Mesenchymal stem cell (in vitro differentiated cells and primary cell): ENCODE measurements around the gene FOXN3.

ENCODE experiments used
- DNase-seq: peaks from one replicate; pipeline ENCODE4 v3.0.0-alpha.2; 2013
- H2AFZ ChIP-seq: one replicate; pipeline ENCODE4 v1.6.1; 2013; ENCODE audit warnings: low read depth, mild to moderate bottlenecking, control low read depth, inconsistent platforms, low read length, moderate library complexity
- H2AK5ac ChIP-seq: 2 replicates; pipeline ENCODE4 v1.6.1; 2013; ENCODE audit warnings: low read length, moderate library complexity, mild to moderate bottlenecking, inconsistent platforms; ENCODE audit not compliant: severe bottlenecking
- H2BK120ac ChIP-seq: one replicate; pipeline ENCODE4 v1.6.1; 2013; ENCODE audit warnings: low read depth, mild to moderate bottlenecking, inconsistent platforms, low read length, moderate library complexity
- H2BK12ac ChIP-seq, 2 experiments: one replicate each; pipeline ENCODE4 v1.6.1; 2013; ENCODE audit warnings: inconsistent platforms in 2 of 2, low read length in 2 of 2, mild to moderate bottlenecking in 2 of 2, moderate library complexity in 2 of 2, control low read depth in 1 of 2
- H2BK15ac ChIP-seq: one replicate; pipeline ENCODE4 v1.6.1; 2013; ENCODE audit warnings: mild to moderate bottlenecking, low read depth, inconsistent platforms; ENCODE audit not compliant: poor library complexity, severe bottlenecking
- H2BK5ac ChIP-seq: 2 replicates; pipeline ENCODE4 v1.6.1; 2013; ENCODE audit warnings: low read depth, mild to moderate bottlenecking, low read length, control low read depth, inconsistent platforms; ENCODE audit not compliant: poor library complexity, severe bottlenecking
- H3K14ac ChIP-seq, 2 experiments: one replicate each; pipeline ENCODE4 v1.6.1; 2013; ENCODE audit warnings: inconsistent platforms in 2 of 2, low read length in 2 of 2, control low read depth in 1 of 2, mild to moderate bottlenecking in 1 of 2, moderate library complexity in 1 of 2
- H3K18ac ChIP-seq, 2 experiments: one replicate each; pipeline ENCODE4 v1.6.1; 2013; ENCODE audit warnings: inconsistent platforms in 2 of 2, low read length in 2 of 2, control low read depth in 1 of 2, low read depth in 1 of 2, mild to moderate bottlenecking in 1 of 2
- H3K23ac ChIP-seq, 2 experiments: one replicate each; pipeline ENCODE4 v1.6.1; 2013; ENCODE audit warnings: inconsistent platforms in 2 of 2, low read length in 2 of 2, mild to moderate bottlenecking in 2 of 2, moderate library complexity in 2 of 2, control low read depth in 1 of 2
- H3K27ac ChIP-seq: 2 replicates; pipeline ENCODE4 v1.5.1; 2013; ENCODE audit warnings: mild to moderate bottlenecking, moderate library complexity, low read length, control low read depth, inconsistent platforms; ENCODE audit not compliant: poor library complexity, severe bottlenecking
- H3K27me3 ChIP-seq, 2 experiments: 2 replicates each; pipeline versions ENCODE4 v1.6.1 to v1.7.0; 2013; ENCODE audit warnings: low read length in 2 of 2, mild to moderate bottlenecking in 2 of 2, moderate library complexity in 2 of 2, control low read depth in 1 of 2, inconsistent platforms in 1 of 2; ENCODE audit not compliant: control insufficient read depth in 1 of 2, insufficient read depth in 1 of 2
- H3K36me3 ChIP-seq, 2 experiments: 2 replicates each; pipeline versions ENCODE4 v1.6.1 to v1.7.0; 2013; ENCODE audit warnings: low read length in 2 of 2, control low read depth in 1 of 2, inconsistent platforms in 1 of 2, low read depth in 1 of 2, mild to moderate bottlenecking in 1 of 2; ENCODE audit not compliant: insufficient read depth in 2 of 2, control insufficient read depth in 1 of 2
- H3K4ac ChIP-seq, 2 experiments: one replicate each; pipeline ENCODE4 v1.6.1; 2013; ENCODE audit warnings: inconsistent platforms in 2 of 2, low read length in 2 of 2, mild to moderate bottlenecking in 2 of 2, moderate library complexity in 2 of 2, control low read depth in 1 of 2, low read depth in 1 of 2
- H3K4me1 ChIP-seq: 2 replicates; pipeline ENCODE4 v1.6.1; 2013; ENCODE audit warnings: low read depth, low read length, control low read depth; ENCODE audit not compliant: control insufficient read depth, insufficient read depth
- H3K4me2 ChIP-seq: 2 replicates; pipeline ENCODE4 v1.6.1; 2013; ENCODE audit warnings: low read length, mild to moderate bottlenecking, inconsistent platforms; ENCODE audit not compliant: poor library complexity, severe bottlenecking
- H3K4me3 ChIP-seq, 2 experiments: 2 replicates each; pipeline versions ENCODE4 v1.5.1 to v1.7.0; 2013; ENCODE audit warnings: low read length in 2 of 2, mild to moderate bottlenecking in 2 of 2, control low read depth in 1 of 2, low read depth in 1 of 2; ENCODE audit not compliant: insufficient read depth in 1 of 2
- H3K79me1 ChIP-seq: replicated peaks from 2 replicates; pipeline ENCODE4 v1.6.1; 2013; ENCODE audit warnings: mild to moderate bottlenecking, control low read depth, low read length, inconsistent platforms; ENCODE audit not compliant: poor library complexity, severe bottlenecking
- H3K9ac ChIP-seq: 2 replicates; pipeline ENCODE4 v1.7.0; 2013; ENCODE audit warnings: mild to moderate bottlenecking, low read length, moderate library complexity
- H3K9me3 ChIP-seq: 2 replicates; pipeline ENCODE4 v1.7.0; 2013; ENCODE audit warnings: mild to moderate bottlenecking, low read length; ENCODE audit not compliant: control insufficient read depth
- H4K8ac ChIP-seq: one replicate; pipeline ENCODE4 v1.6.1; 2013; ENCODE audit warnings: inconsistent platforms, mild to moderate bottlenecking, low read length, moderate library complexity
- H4K91ac ChIP-seq: one replicate; pipeline ENCODE4 v1.6.1; 2013; ENCODE audit warnings: mild to moderate bottlenecking, low read length, inconsistent platforms
- WGBS: methylation state at CpG from one replicate; pipeline ENCODE4 v1.1.7; 2013; ENCODE audit warnings: mixed read lengths; 5-methylcytosine and 5-hydroxymethylcytosine counted together

FOXN3 gene

GRCh38 chr14:89458713-89459420 is 41.8 kb upstream of the FOXN3 start:
- Histone ChIP-seq H2BK15ac (no peak overlapping the region), H4K91ac (no peak overlapping the region), H3K27me3 (no peaks in the 10 kb centered on the region), H2AFZ (no peak overlapping the region), H3K4me3 (no peak overlapping the region), H3K9me3 (no peaks in the 10 kb centered on the region), H3K4me2 (no peak overlapping the region), H3K9ac (no peak overlapping the region), H3K14ac (no peak overlapping the region), H3K27ac (no peak overlapping the region), H3K36me3 (peaks cover 0 to 3% of the 10 kb centered on the region in 2 experiments), H3K4ac (no peak overlapping the region), H2AK5ac (no peak overlapping the region), H3K23ac (no peak overlapping the region), H4K8ac (no peak overlapping the region), H2BK5ac (no peak overlapping the region), H3K18ac (no peak overlapping the region), H2BK12ac (no peak overlapping the region), H3K4me1 (peaks cover 3% of the 10 kb centered on the region), H2BK120ac (no peak overlapping the region), H3K79me1 (peaks cover 13% of the 10 kb centered on the region)
- DNase-seq, result no peak
- WGBS, result 73% methylated on average over 5 of the region's 5 CpGs

GRCh38 chr14:89457007-89457406 is 40.0 kb upstream of the FOXN3 start:
- no peak overlapping the region for H3K27ac ChIP-seq
- no peak overlapping the region for H2BK120ac ChIP-seq
- H2AFZ ChIP-seq, result no peak overlapping the region
- H3K4me3 ChIP-seq, result no peak overlapping the region
- H3K14ac ChIP-seq, result no peak overlapping the region
- no peak overlapping the region for H3K4ac ChIP-seq
- H3K79me1 ChIP-seq, result peaks cover 16% of the 10 kb centered on the region
- peaks cover 0 to 7% of the 10 kb centered on the region in 2 experiments for H3K36me3 ChIP-seq
- peaks cover 3% of the 10 kb centered on the region for H3K4me1 ChIP-seq
- H4K8ac ChIP-seq, result no peak overlapping the region
- H2BK12ac ChIP-seq, result no peak overlapping the region
- no peak overlapping the region for H2AK5ac ChIP-seq
- H4K91ac ChIP-seq, result no peak overlapping the region
- H3K18ac ChIP-seq, result no peak overlapping the region
- no peaks in the 10 kb centered on the region for H3K9me3 ChIP-seq
- no peak overlapping the region for H3K23ac ChIP-seq
- H3K27me3 ChIP-seq, result no peaks in the 10 kb centered on the region
- no peak for DNase-seq
- no peak overlapping the region for H3K4me2 ChIP-seq
- WGBS, result 100% methylated on average over 5 of the region's 5 CpGs
- no peak overlapping the region for H2BK5ac ChIP-seq
- no peak overlapping the region for H2BK15ac ChIP-seq
- no peak overlapping the region for H3K9ac ChIP-seq

- Histone ChIP-seq H4K91ac (no peak overlapping the region), H3K36me3 (peaks cover 0 to 7% of the 10 kb centered on the region in 2 experiments), H3K4me1 (peaks cover 3% of the 10 kb centered on the region), H2AFZ (no peak overlapping the region), H3K14ac (peak overlapping the region in 1 of 2 experiments; percentile 74), H3K4me2 (no peak overlapping the region), H3K9me3 (no peaks in the 10 kb centered on the region), H2BK5ac (no peak overlapping the region), H4K8ac (no peak overlapping the region), H3K23ac (no peak overlapping the region), H3K18ac (no peak overlapping the region), H3K27ac (no peak overlapping the region), H3K27me3 (no peaks in the 10 kb centered on the region), H2BK15ac (no peak overlapping the region), H2AK5ac (peak overlapping the region; percentile 69), H3K4ac (no peak overlapping the region), H3K79me1 (peaks cover 18% of the 10 kb centered on the region), H2BK120ac (no peak overlapping the region), H2BK12ac (no peak overlapping the region), H3K9ac (no peak overlapping the region), H3K4me3 (no peak overlapping the region)
- 50% methylated on average over 9 of the region's 9 CpGs for WGBS
- DNase-seq, result no peak
Measured at GRCh38 chr14:89455412-89455811, 38.4 kb upstream of the FOXN3 start.

GRCh38 chr14:89454996-89455395 is 38.0 kb upstream of the FOXN3 start:
- Histone ChIP-seq H3K9me3 (no peaks in the 10 kb centered on the region), H4K91ac (no peak overlapping the region)
- 89% methylated on average over 10 of the region's 10 CpGs for WGBS

More at GRCh38 chr14:89454996-89455395, 38.0 kb upstream of the FOXN3 start:
- no peak overlapping the region for H3K9ac ChIP-seq
- no peak overlapping the region for H2BK5ac ChIP-seq
- no peak overlapping the region for H2AFZ ChIP-seq
- no peak overlapping the region for H3K18ac ChIP-seq
- no peak overlapping the region for H3K4ac ChIP-seq
- no peak overlapping the region for H3K4me3 ChIP-seq
- no peak overlapping the region for H2BK120ac ChIP-seq
- peak overlapping the region; percentile 69 for H2AK5ac ChIP-seq
- peaks cover 0 to 7% of the 10 kb centered on the region in 2 experiments for H3K36me3 ChIP-seq
- no peak overlapping the region for H3K4me2 ChIP-seq
- H3K79me1 ChIP-seq, result peaks cover 18% of the 10 kb centered on the region
- DNase-seq, result no peak
- H3K27ac ChIP-seq, result no peak overlapping the region
- no peak overlapping the region for H3K14ac ChIP-seq
- H2BK12ac ChIP-seq, result no peak overlapping the region
- peaks cover 3% of the 10 kb centered on the region for H3K4me1 ChIP-seq
- no peak overlapping the region for H4K8ac ChIP-seq
- no peak overlapping the region for H3K23ac ChIP-seq
- H2BK15ac ChIP-seq, result no peak overlapping the region
- no peaks in the 10 kb centered on the region for H3K27me3 ChIP-seq
